ENCODE results near the gene SLC25A10. TPM values are rescaled to one million over a fixed set of nuclear protein-coding genes. Genes with fewer than 3 reads are reported as not detected.

The SLC25A10 gene
- total and polyA plus RNA-seq, 2 of the 4 experiments (the other 2 are of a cell fraction) = 14.9 to 19.0 TPM

GRCh38 chr17:81683584-81684441 lies 28.3 kb upstream of the SLC25A10 start, which contains the start of the genes ARL16 and HGS (continued):
- TF ChIP-seq RFX5 (IDR thresholded peaks at IDR 0.05; ENCODE audit: low read depth, low read length) = 0 out of 2 replicates have a peak, but pooled peaks have one; percentile 9
- TF ChIP-seq MAZ (IDR thresholded peaks at IDR 0.05; ENCODE audit: borderline replicate concordance, low read depth, low read length) = peak; percentile 96
- TF ChIP-seq MAFK (IDR thresholded peaks at IDR 0.05; ENCODE audit: low read depth, low read length) = no peak

- Histone ChIP-seq H2AK9ac (replicated peaks; ENCODE audit: low read depth, low read length, poor library complexity) (peak overlapping the region; percentile 97), H3K4me1 (ENCODE audit: control insufficient read depth, insufficient read depth, low read length) (peaks cover 10% of the 10 kb centered on the region), H3K9ac (ENCODE audit: low read depth, low read length) (peak overlapping the region; percentile 90), H3K79me1 (ENCODE audit: low read depth in 1 of 2, low read length in 2 of 2) (peaks cover 15 to 76% of the 10 kb centered on the region in 2 experiments; a peak in 3 of 4 replicates), H3K9me1 (ENCODE audit: insufficient read depth, low read length) (peaks cover 6% of the 10 kb centered on the region; the same call in 1 of the 2 replicates), H4K91ac (ENCODE audit: insufficient read depth, low read depth, low read length) (peak overlapping the region; percentile 75), H4K20me1 (ENCODE audit: insufficient read depth, low read length) (peaks cover 56% of the 10 kb centered on the region), H3K36me3 (ENCODE audit: control insufficient read depth, insufficient read depth, low read length) (peaks cover 42% of the 10 kb centered on the region), H2AK5ac (ENCODE audit: low read depth, low read length) (peak overlapping the region; percentile 99), H3K4me2 (ENCODE audit: low read depth, low read length) (peak overlapping the region; percentile 99), H3K4ac (ENCODE audit: low read depth, low read length) (peak overlapping the region; percentile 82), H3K14ac (replicated peaks; ENCODE audit: low read depth, low read length) (peak overlapping the region; percentile 79), H2BK15ac (ENCODE audit: low read depth, low read length) (no peak overlapping the region; the same call in 2 of the 3 replicates), H4K8ac (ENCODE audit: low read depth in 2 of 2, low read length in 2 of 2) (peak overlapping the region; percentile 65 to 95), H2BK20ac (ENCODE audit: low read depth, low read length) (no peak overlapping the region), H3K9me3 (ENCODE audit: control insufficient read depth, insufficient read depth, low read length) (no peaks in the 10 kb centered on the region), H2BK120ac (ENCODE audit: low read depth, low read length) (peak overlapping the region; percentile 21; the same call in 1 of the 2 replicates), H3K23ac (ENCODE audit: low read depth, low read length) (peak overlapping the region; percentile 98), H3K4me3 (ENCODE audit: insufficient read depth, low read depth, low read length) (peak overlapping the region; percentile 59), H2AFZ (replicated peaks; ENCODE audit: low read length, poor library complexity) (peak overlapping the region; percentile 87), H3K27me3 (ENCODE audit: control insufficient read depth, insufficient read depth, low read length) (no peaks in the 10 kb centered on the region), H2BK5ac (ENCODE audit: low read depth, low read length, poor library complexity, severe bottlenecking) (peak overlapping the region; percentile 75), H3K56ac (ENCODE audit: extremely low read depth, insufficient read depth, low read length) (peak overlapping the region; percentile 64; the same call in 1 of the 2 replicates), H3K18ac (ENCODE audit: low read depth, low read length) (peak overlapping the region; percentile 56; the same call in 1 of the 2 replicates), H3K27ac (ENCODE audit: insufficient read depth, low read length) (peak overlapping the region; percentile 81), H4K5ac (ENCODE audit: low read depth, low read length) (peak overlapping the region; percentile 72)
- in situ Hi-C loops (cut with MboI; ENCODE audit: low sequenced_read_pairs) = no loop called here
- intact Hi-C loops (cut with micrococcal nuclease) = no loop called here
- TSS peak; percentile 72 for BruUV-seq (replicated peaks)
- no peak; the same call in 1 of the 2 replicates for ATAC-seq (ENCODE audit: low read depth)
- dilution Hi-C loops (cut with HindIII; ENCODE audit: low sequenced_read_pairs, unreplicated experiment) = no loop called here
- ChIA-PET POLR2A (ENCODE audit: unreplicated experiment) (interaction anchor here (0.6 kb wide), 1 partner anchor 50 kb away, joined by 10 read pairs; no protein-coding TSS in a partner anchor), CTCF (no interaction called here)
- peak; percentile 88 for DNase-seq
- 10% methylated on average over 4 of the region's 16 CpGs; no CpG with 5 or more reads in 1 of the 2 experiments for WGBS, 2 experiments (ENCODE audit: extremely low coverage in 2 of 2, insufficient read length in 1 of 2)
- TF ChIP-seq CHD1 (IDR thresholded peaks at IDR 0.05; ENCODE audit: low read depth, low read length) = no peak
- TF ChIP-seq RFX5 (IDR thresholded peaks at IDR 0.05; ENCODE audit: low read depth, low read length) = no peak
- no peak for TF ChIP-seq CTCF (conservative IDR thresholded peaks at IDR 0.05; ENCODE audit: low read depth, low read length)
- no peak; the same call in 1 of the 2 replicates for TF ChIP-seq POLR2A (IDR thresholded peaks at IDR 0.05; ENCODE audit: low read depth, low read length)
- no peak; the same call in 1 of the 2 replicates for TF ChIP-seq NFE2L2 (IDR thresholded peaks at IDR 0.05; ENCODE audit: low read depth, low read length)
- TF ChIP-seq BHLHE40 (IDR thresholded peaks at IDR 0.05; ENCODE audit: low read depth, low read length) = peak; percentile 71
- no peak for TF ChIP-seq MAZ (IDR thresholded peaks at IDR 0.05; ENCODE audit: borderline replicate concordance, low read depth, low read length)
- peak; percentile 73 for TF ChIP-seq FOS (IDR thresholded peaks at IDR 0.05; ENCODE audit: low read depth, low read length)
- peak; percentile 66 for TF ChIP-seq USF2 (IDR thresholded peaks at IDR 0.05; ENCODE audit: low read depth, low read length)
- TF ChIP-seq RCOR1 (IDR thresholded peaks at IDR 0.05; ENCODE audit: insufficient replicate concordance, low read length) = no peak
Observed at GRCh38 chr17:81684442-81684911, 27.6 kb upstream of the SLC25A10 start.

Measured in IMR-90 (cell line).